Heart left ventricle (tissue), 13 donors: ENCODE measurements around the gene RASEF.

ENCODE experiments used
- POLR2A ChIP-seq, 2 donors: fragments of 450-650 bp; IDR thresholded peaks; one replicate each; pipeline ENCODE4 v1.6.1; 2017; ENCODE audit warnings: antibody characterized with exemption in 2 of 2, mild to moderate bottlenecking in 2 of 2, moderate library complexity in 2 of 2
- TF ChIP-seq, protein P1 (sequence below), 12 donors: fragments of 200-600 bp; sonication (generic) in 4 of 12; IDR thresholded peaks; one replicate each; pipeline versions ENCODE4 v1.5.0 to v1.8.0; 2018 to 2022; ENCODE audit warnings: antibody characterized with exemption in 12 of 12, mild to moderate bottlenecking in 5 of 12
- donor health status: ischemic (EF 13 %, LVEDD 7.1; RV severe dilation, severe dysfunction).
- donor health status: DM: no; HTN: yes; CAD: no.
- donor health status: DM: no; HTN: no; CAD: no.
- donor health status: ischemic (EF 25% LVEDD 6.9; RV normal size, moderate dysfunction).
- donor health status: ischemic (EF 25% LVEDD 5.7; RV mildly dilated, moderate dysfunction).
- donor health status: ischemic (EF 35%, LVEDD 5.7; RV mildly dilated, moderate dysfunction).
- donor health status: nonischemic (EF 11% LVEDD 7.7; RV severe dilation, severe dysfunction).
- donor health status: DM: yes; HTN: yes; CAD: no.
- donor health status: PGD.
- donor health status: ischemic (EF 29% LVEDD 5.4; RV normal size, mild dysfunction).
- donor health status: nonischemic (EF 23%, LVEDD 6.1; RV moderate dilation, normal function).

DNA sequence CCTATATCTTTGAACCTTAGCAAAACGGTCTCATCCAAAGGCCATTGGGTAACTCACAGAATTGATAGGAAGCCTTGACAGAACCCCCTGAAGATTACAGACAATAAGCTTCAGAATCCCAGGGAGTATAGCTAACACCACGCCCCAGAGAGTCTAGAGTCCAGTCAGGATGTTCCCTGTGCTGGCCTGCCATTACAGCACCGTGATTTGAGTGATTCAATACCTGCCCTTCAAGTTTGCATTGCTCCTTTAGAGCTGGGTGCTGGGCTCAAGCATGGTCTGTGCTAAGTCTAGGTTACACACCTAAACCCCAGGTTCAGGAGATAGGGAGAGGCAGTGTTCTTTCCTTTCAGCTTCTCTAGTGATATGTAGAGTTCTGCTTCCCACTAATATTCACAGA is 90.5 kb downstream of the RASEF start:
- TF ChIP-seq, protein P1, sequence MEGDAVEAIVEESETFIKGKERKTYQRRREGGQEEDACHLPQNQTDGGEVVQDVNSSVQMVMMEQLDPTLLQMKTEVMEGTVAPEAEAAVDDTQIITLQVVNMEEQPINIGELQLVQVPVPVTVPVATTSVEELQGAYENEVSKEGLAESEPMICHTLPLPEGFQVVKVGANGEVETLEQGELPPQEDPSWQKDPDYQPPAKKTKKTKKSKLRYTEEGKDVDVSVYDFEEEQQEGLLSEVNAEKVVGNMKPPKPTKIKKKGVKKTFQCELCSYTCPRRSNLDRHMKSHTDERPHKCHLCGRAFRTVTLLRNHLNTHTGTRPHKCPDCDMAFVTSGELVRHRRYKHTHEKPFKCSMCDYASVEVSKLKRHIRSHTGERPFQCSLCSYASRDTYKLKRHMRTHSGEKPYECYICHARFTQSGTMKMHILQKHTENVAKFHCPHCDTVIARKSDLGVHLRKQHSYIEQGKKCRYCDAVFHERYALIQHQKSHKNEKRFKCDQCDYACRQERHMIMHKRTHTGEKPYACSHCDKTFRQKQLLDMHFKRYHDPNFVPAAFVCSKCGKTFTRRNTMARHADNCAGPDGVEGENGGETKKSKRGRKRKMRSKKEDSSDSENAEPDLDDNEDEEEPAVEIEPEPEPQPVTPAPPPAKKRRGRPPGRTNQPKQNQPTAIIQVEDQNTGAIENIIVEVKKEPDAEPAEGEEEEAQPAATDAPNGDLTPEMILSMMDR (IDR thresholded peaks at IDR 0.05): no peak
- no peak for TF ChIP-seq POLR2A (IDR thresholded peaks at IDR 0.05)
